HG02973 (cell line): Measurements from ENCODE around the gene SDC4.

ENCODE experiments used
- ATAC-seq: cut with Tn5 transposase; IDR thresholded peaks from one replicate; pipeline ENCODE4 v1.9.1; 2021; ENCODE audit warnings: moderate library complexity; ENCODE audit not compliant: unreplicated experiment

The SDC4 gene

GRCh38 chr20:45301824-45302271 lies 46.4 kb downstream of the SDC4 start:
- no peak for ATAC-seq

GRCh38 chr20:45300961-45301360 lies 47.3 kb downstream of the SDC4 start:
- ATAC-seq: no peak

- ATAC-seq: no peak
Observed at GRCh38 chr20:45299786-45300185, 48.4 kb downstream of the SDC4 start.

- ATAC-seq: no peak
Observed at GRCh38 chr20:45297786-45298497, 50.3 kb downstream of the SDC4 start.

- ATAC-seq: no peak
Observed at GRCh38 chr20:45294659-45295058, 53.6 kb downstream of the SDC4 start.

- ATAC-seq: no peak
Observed at GRCh38 chr20:45294003-45294368, 54.2 kb downstream of the SDC4 start.

GRCh38 chr20:45293041-45294002 lies 54.9 kb downstream of the SDC4 start:
- peak; percentile 76 for ATAC-seq

- ATAC-seq: no peak
Observed at GRCh38 chr20:45292343-45292742, 55.9 kb downstream of the SDC4 start.

GRCh38 chr20:45291526-45291925 lies 56.7 kb downstream of the SDC4 start:
- no peak for ATAC-seq

- ATAC-seq: no peak
Observed at GRCh38 chr20:45290677-45291355, 57.4 kb downstream of the SDC4 start.

- no peak for ATAC-seq
Observed at GRCh38 chr20:45289942-45290676, 58.1 kb downstream of the SDC4 start.

- ATAC-seq: no peak
Observed at GRCh38 chr20:45288860-45289259, 59.4 kb downstream of the SDC4 start.

GRCh38 chr20:45288376-45288775 lies 59.8 kb downstream of the SDC4 start:
- no peak for ATAC-seq

GRCh38 chr20:45283551-45284057 lies 64.6 kb downstream of the SDC4 start:
- ATAC-seq: no peak

- ATAC-seq: no peak
Observed at GRCh38 chr20:45282700-45283550, 65.3 kb downstream of the SDC4 start.

- ATAC-seq: no peak
Observed at GRCh38 chr20:45279992-45280391, 68.2 kb downstream of the SDC4 start.

- no peak for ATAC-seq
Observed at GRCh38 chr20:45275338-45275737, 72.9 kb downstream of the SDC4 start.
